Medulla oblongata (tissue), 1 donor: ENCODE results near the gene TAS2R20.

ENCODE experiments used
- DNase-seq: peaks from one replicate; pipeline ENCODE4 v3.0.0-alpha.2; 2015; ENCODE audit errors: extremely low spot score

TAS2R20 gene

DNA sequence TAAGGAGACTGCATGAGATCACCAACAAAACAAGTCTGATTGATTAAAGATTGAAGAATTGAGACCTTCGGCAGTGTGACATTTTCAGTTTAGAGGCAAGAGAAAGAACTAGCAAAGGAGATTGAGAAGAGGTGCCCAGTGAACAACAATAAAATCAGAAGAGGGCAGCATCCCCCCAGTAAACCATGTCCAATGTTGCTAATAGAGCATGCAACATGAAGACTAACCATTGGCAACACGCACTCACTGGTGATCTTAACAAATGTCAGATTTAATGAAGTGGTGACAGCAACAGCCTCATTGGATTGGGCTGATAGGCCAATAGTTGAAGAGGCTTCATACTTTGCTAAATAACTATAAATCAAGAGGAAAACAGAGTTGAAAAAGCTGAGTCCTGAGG is 38.3 kb downstream of the TAS2R20 start:
- DNase-seq = peak; percentile 79

GRCh38 chr12:10957741-10958140 is 40.4 kb downstream of the TAS2R20 start:
- DNase-seq = no peak

DNA sequence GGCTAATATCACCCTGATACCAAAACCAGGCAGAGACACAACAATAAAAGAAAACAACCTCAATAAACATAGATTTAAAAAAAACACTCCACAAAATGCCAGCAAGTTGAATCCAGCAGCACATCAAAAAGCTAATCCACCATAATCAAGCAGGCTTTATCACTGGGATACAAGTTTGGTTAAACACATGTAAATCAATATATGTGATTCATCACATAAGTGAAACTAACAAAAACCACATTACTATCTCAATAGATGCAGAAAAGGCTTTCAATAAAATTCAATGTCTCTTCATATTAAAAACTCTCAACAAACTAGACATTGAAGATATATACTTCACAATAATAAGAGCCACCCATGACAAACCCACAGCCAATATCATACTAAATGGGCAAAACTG is 42.0 kb downstream of the TAS2R20 start:
- no peak for DNase-seq

DNA sequence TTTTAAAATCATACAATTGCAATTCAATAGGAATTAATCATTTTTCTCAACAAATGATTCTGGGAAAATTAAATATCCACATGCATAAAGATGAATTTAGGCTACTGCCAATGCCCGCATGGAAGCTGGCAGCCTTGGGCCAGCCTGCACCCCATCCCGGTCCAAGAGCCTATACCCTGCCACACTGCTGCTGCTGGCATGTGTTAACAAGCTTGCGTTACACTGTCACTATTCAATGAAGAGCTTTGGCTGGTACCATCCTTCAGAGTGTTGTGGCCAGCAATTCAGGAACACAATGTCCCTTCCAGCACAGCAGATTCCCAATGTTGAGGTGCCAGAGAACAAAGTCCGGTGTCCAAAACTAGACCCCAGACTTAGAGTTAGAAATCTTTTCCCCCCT is 45.5 kb downstream of the TAS2R20 start:
- peak; percentile 35 for DNase-seq
